Psoas muscle (tissue), 8 donors: ENCODE measurements around the gene GSC2. TPM values are rescaled to one million over a fixed set of nuclear protein-coding genes. Genes with fewer than 3 reads are reported as not detected.

Experiments
- ATAC-seq, 4 donors: fragments of 200-7000 bp; cut with Tn5 transposase; one replicate each; pipeline ENCODE4 v1.9.1; 2020; ENCODE audit warnings: moderate library complexity in 3 of 4, mild to moderate bottlenecking in 2 of 4
- DNase-seq, 2 donors: peaks; one replicate each; pipeline ENCODE4 v3.0.0-alpha.2; 2020
- H3K27ac ChIP-seq: fragments of 200-600 bp; one replicate; pipeline ENCODE4 v1.8.0; 2022
- H3K27me3 ChIP-seq, 3 donors: fragments of 200-600 bp in 1 of 3; one replicate each; pipeline versions ENCODE4 v1.6.1 to v1.8.0; 2013 to 2022; ENCODE audit warnings: low read length in 2 of 3, mild to moderate bottlenecking in 2 of 3, moderate library complexity in 1 of 3; ENCODE audit not compliant: insufficient read depth in 3 of 3
- H3K36me3 ChIP-seq, 2 donors: fragments of 200-600 bp in 1 of 2; one replicate each; pipeline versions ENCODE4 v1.6.1 to v1.8.0; 2013 to 2022; ENCODE audit warnings: low read depth in 1 of 2, mild to moderate bottlenecking in 1 of 2, moderate library complexity in 1 of 2; ENCODE audit not compliant: insufficient read depth in 1 of 2
- H3K4me1 ChIP-seq: fragments of 200-600 bp; one replicate; pipeline ENCODE4 v1.8.0; 2022
- H3K4me3 ChIP-seq: fragments of 200-600 bp; one replicate; pipeline ENCODE4 v1.8.0; 2022; ENCODE audit warnings: mild to moderate bottlenecking
- H3K9me3 ChIP-seq: fragments of 200-600 bp; one replicate; pipeline ENCODE4 v1.8.0; 2022
- CTCF ChIP-seq: fragments of 200-600 bp; IDR thresholded peaks from one replicate; pipeline ENCODE4 v1.8.0; 2022; ENCODE audit warnings: antibody characterized with exemption
- WGBS, 3 donors: extraction: QIAGEN DNeasy Blood & Tissue Kit; methylation state at CpG; one replicate each; pipeline versions ENCODE4 v1.1.6 to v1.1.7; 2013; 5-methylcytosine and 5-hydroxymethylcytosine counted together
- intact Hi-C, 2 donors: fragments of 100-400 bp; cut with DNase I; formaldehyde crosslinking; loops; one replicate each; pipeline versions ENCODE4 v1.11.0 to v1.14.2; 2022
- polyA plus RNA-seq, 3 donors: library from polyadenylated mRNA; stranded (reverse); fragments of 200-250 nt; gene quantifications; one replicate each; pipeline ENCODE4 v1.2.3, GENCODE V29; 2013
- total RNA-seq, 4 donors: library from RNA; stranded (reverse); fragmentation: NEBNext Ultra II Directional in 2 of 4; extraction: Animal tissue kit (Norgen Biotek cat#: 25700) in 2 of 4; gene quantifications; one replicate each; pipeline versions ENCODE4 v1.2.1 to v1.2.4, GENCODE V29; 2021 to 2023
- donor health status: healthy with polysubstance abuse.
- donor health status: DM: no; HTN: no; CAD: no; lungs with moderate emphysema.
- donor health status: Bipolar disorder and iron deficiency.
- donor health status: healthy.
- donor health status: DM: yes; HTN: yes; CAD: no.
- donor health status: DM: no; HTN: no; CAD: no.
- donor health status: DM: no; HTN: no; CAD: no.
- donor health status: DM: yes; HTN: yes; CAD: no.

GSC2 gene
- total and polyA plus RNA-seq, 7 donors, result not detected

GRCh38 chr22:19105867-19106802 lies 44.0 kb downstream of the GSC2 start:
- Histone ChIP-seq H3K4me3 (no peak overlapping the region), H3K9me3 (no peaks in the 10 kb centered on the region), H3K4me1 (peaks cover 82% of the 10 kb centered on the region), H3K36me3 (no peaks in the 10 kb centered on the region), H3K27me3 (no peaks in the 10 kb centered on the region), H3K27ac (peak overlapping the region; percentile 71)
- DNase-seq, result no peak
- peak; percentile 22 for TF ChIP-seq CTCF
- ATAC-seq, result peak in 1 of 4 donors; percentile 36
- 35 to 57% (median 35%) methylated on average over 18 of the region's 18 CpGs for WGBS, 3 donors
- intact Hi-C loops, result no loop called here

GRCh38 chr22:19105456-19105855 lies 44.6 kb downstream of the GSC2 start:
- no peaks in the 10 kb centered on the region for H3K36me3 ChIP-seq
- WGBS, 3 donors, result 37 to 87% (median 67%) methylated on average over 8 of the region's 8 CpGs
- peak overlapping the region; percentile 71 for H3K27ac ChIP-seq
- intact Hi-C loops, result no loop called here
- H3K4me3 ChIP-seq, result no peak overlapping the region
- H3K4me1 ChIP-seq, result peaks cover 76% of the 10 kb centered on the region
- no peaks in the 10 kb centered on the region for H3K27me3 ChIP-seq
- H3K9me3 ChIP-seq, result no peaks in the 10 kb centered on the region
- no peak for TF ChIP-seq CTCF
- peak; percentile 26 to 53 (median 32) for ATAC-seq
- peak in 1 of 2 donors; percentile 55 for DNase-seq

- H3K4me3 ChIP-seq, result no peak overlapping the region
- no peaks in the 10 kb centered on the region for H3K9me3 ChIP-seq
- intact Hi-C loops, result loop anchor here in 1 of 2 donors (5.0 kb wide), 1 partner anchor 37 kb away; no protein-coding TSS in a partner anchor
- ATAC-seq (peak; percentile 52 to 72 (median 66)), DNase-seq (peak in 1 of 2 donors; percentile 75)
- 28 to 43% (median 31%) methylated on average over 5 of the region's 5 CpGs for whole genome bisulfite sequencing, 3 donors
- H3K36me3 ChIP-seq, result no peaks in the 10 kb centered on the region
- no peak for TF ChIP-seq CTCF
- peak overlapping the region; percentile 71 for H3K27ac ChIP-seq
- H3K27me3 ChIP-seq, result no peaks in the 10 kb centered on the region
- H3K4me1 ChIP-seq, result peaks cover 65% of the 10 kb centered on the region
Measured at GRCh38 chr22:19103880-19104821, 45.9 kb downstream of the GSC2 start.

GRCh38 chr22:19098157-19098556 lies 51.9 kb downstream of the GSC2 start:
- H3K9me3 ChIP-seq, result no peaks in the 10 kb centered on the region
- WGBS, 3 donors, result 57 to 58% (median 57%) methylated on average over 4 of the region's 4 CpGs
- peaks cover 21% of the 10 kb centered on the region for H3K4me1 ChIP-seq
- no peaks in the 10 kb centered on the region for H3K27me3 ChIP-seq
- DNase-seq, result no peak
- H3K36me3 ChIP-seq, result no peaks in the 10 kb centered on the region
- no peak overlapping the region for H3K27ac ChIP-seq
- ATAC-seq, result no peak
- H3K4me3 ChIP-seq, result no peak overlapping the region
- intact Hi-C loops, result no loop called here
- TF ChIP-seq CTCF, result no peak
